OCI-LY3 (cell line): Measurements from ENCODE around the gene LTN1.
"Not testable (repeated sequence)": the region's sequence is repeated elsewhere in the genome, so short reads cannot be mapped to it uniquely, and the experiment has no call there.

Source experiments
- H2AFZ ChIP-seq: fragments of 200-600, 300-600 bp; shearing (Covaris generic); 2 replicates; pipeline ENCODE4 v1.6.0; 2014; ENCODE audit warnings: antibody characterized with exemption, low read depth, low read length
- H3K27ac ChIP-seq: fragments of 200-600, 300-600 bp; sonication (generic); 2 replicates; pipeline ENCODE4 v1.5.1; 2014; ENCODE audit warnings: mild to moderate bottlenecking, low read length, moderate library complexity, mixed read lengths
- H3K27me3 ChIP-seq: fragments of 200-600, 300-600 bp; sonication (generic); 2 replicates; pipeline ENCODE4 v1.6.1; 2014; ENCODE audit warnings: low read depth, low read length, mixed read lengths
- H3K36me3 ChIP-seq: fragments of 200-600, 300-600 bp; sonication (generic); replicated peaks from 2 replicates; pipeline ENCODE3; 2014; ENCODE audit warnings: low read depth, low read length, mixed read lengths
- H3K4me1 ChIP-seq: fragments of 300-600, 200-600 bp; sonication (generic); 2 replicates; pipeline ENCODE4 v1.6.1; 2014; ENCODE audit warnings: low read length, mixed read lengths
- H3K4me2 ChIP-seq: fragments of 200-600, 300-600 bp; sonication (generic); 2 replicates; pipeline ENCODE4 v1.6.1; 2014; ENCODE audit warnings: low read length, mixed read lengths
- H3K4me3 ChIP-seq: fragments of 300-600, 200-600 bp; sonication (generic); 2 replicates; pipeline ENCODE4 v1.5.1; 2014; ENCODE audit warnings: antibody characterized with exemption, mild to moderate bottlenecking, low read length, moderate library complexity
- H3K79me2 ChIP-seq: fragments of 300-600, 200-600 bp; shearing (Covaris generic); 2 replicates; pipeline ENCODE4 v1.6.1; 2014; ENCODE audit warnings: mild to moderate bottlenecking, low read length, mixed read lengths
- H3K9ac ChIP-seq: fragments of 300-600, 200-600 bp; shearing (Covaris generic); 2 replicates; pipeline ENCODE4 v1.6.0; 2014; ENCODE audit warnings: mild to moderate bottlenecking, low read length, moderate library complexity
- H3K9me3 ChIP-seq: fragments of 200-600, 300-600 bp; shearing (Covaris generic); 2 replicates; pipeline ENCODE4 v1.6.1; 2014; ENCODE audit warnings: low read length, mixed read lengths; ENCODE audit not compliant: insufficient read depth
- H4K20me1 ChIP-seq: fragments of 200-600, 300-600 bp; sonication (generic); 2 replicates; pipeline ENCODE4 v1.6.1; 2016; ENCODE audit warnings: low read length, mixed read lengths; ENCODE audit not compliant: insufficient read depth
- CTCF ChIP-seq: fragments of 200-600, 300-600 bp; sonication (generic); IDR thresholded peaks from 2 replicates; pipeline ENCODE4 v1.5.1; 2014; ENCODE audit warnings: antibody characterized with exemption, low read length, low read depth
- EZH2phosphoT487 ChIP-seq: fragments of 200-600 bp; shearing (Covaris generic); IDR thresholded peaks from 2 replicates; pipeline ENCODE4 v1.6.1; 2018; ENCODE audit warnings: antibody characterized with exemption, mixed run types, low read depth

The LTN1 gene

GRCh38 chr21:29022166-29022565 is 29.5 kb upstream of the LTN1 start:
- H3K9me3 ChIP-seq: no peaks in the 10 kb centered on the region
- no peaks in the 10 kb centered on the region for H4K20me1 ChIP-seq
- no peak overlapping the region for H3K9ac ChIP-seq
- H3K4me2 ChIP-seq: no peak overlapping the region
- H3K4me3 ChIP-seq: no peak overlapping the region
- H3K27me3 ChIP-seq: no peaks in the 10 kb centered on the region
- peaks cover 20% of the 10 kb centered on the region for H3K4me1 ChIP-seq
- TF ChIP-seq EZH2phosphoT487: no peak
- TF ChIP-seq CTCF: no peak
- peaks cover 52% of the 10 kb centered on the region for H3K79me2 ChIP-seq
- H2AFZ ChIP-seq: no peak overlapping the region
- no peak overlapping the region for H3K27ac ChIP-seq
- H3K36me3 ChIP-seq: no peaks in the 10 kb centered on the region

- Histone ChIP-seq H3K4me1 (peaks cover 13% of the 10 kb centered on the region), H3K27ac (peak overlapping the region; percentile 75), H4K20me1 (no peaks in the 10 kb centered on the region), H2AFZ (peak overlapping the region; percentile 73), H3K27me3 (no peaks in the 10 kb centered on the region), H3K4me3 (peak overlapping the region; percentile 81), H3K9me3 (no peaks in the 10 kb centered on the region), H3K79me2 (peaks cover 27% of the 10 kb centered on the region), H3K9ac (peak overlapping the region; percentile 80), H3K36me3 (no peaks in the 10 kb centered on the region), H3K4me2 (peak overlapping the region; percentile 98)
- TF ChIP-seq EZH2phosphoT487: no peak
- no peak for TF ChIP-seq CTCF
Measured at GRCh38 chr21:29018540-29018939, 25.9 kb upstream of the LTN1 start.

- peak overlapping the region; percentile 80 for H3K9ac ChIP-seq
- H3K79me2 ChIP-seq: peaks cover 27% of the 10 kb centered on the region
- H3K27ac ChIP-seq: 0 out of 2 replicates have a peak overlapping the region, but pooled peaks have one; percentile 13
- TF ChIP-seq EZH2phosphoT487 (no peak), CTCF (no peak)
- H3K4me3 ChIP-seq: peak overlapping the region; percentile 81
- peak overlapping the region; percentile 98 for H3K4me2 ChIP-seq
- no peaks in the 10 kb centered on the region for H3K9me3 ChIP-seq
- H4K20me1 ChIP-seq: no peaks in the 10 kb centered on the region
- H3K4me1 ChIP-seq: peaks cover 13% of the 10 kb centered on the region
- no peak overlapping the region for H2AFZ ChIP-seq
- H3K27me3 ChIP-seq: no peaks in the 10 kb centered on the region
- no peaks in the 10 kb centered on the region for H3K36me3 ChIP-seq
Measured at GRCh38 chr21:29017639-29018237, 25.1 kb upstream of the LTN1 start.

GRCh38 chr21:29011236-29011635 is 18.6 kb upstream of the LTN1 start:
- H3K79me2 ChIP-seq, H3K4me3 ChIP-seq, H3K9ac ChIP-seq, H3K4me1 ChIP-seq, H3K27ac ChIP-seq, H2AFZ ChIP-seq, H3K9me3 ChIP-seq, H3K4me2 ChIP-seq, H3K27me3 ChIP-seq, H4K20me1 ChIP-seq, H3K36me3 ChIP-seq: not testable (repeated sequence)
